Calu3 (cell line): ENCODE data around the gene C1orf198. TPM values are rescaled to one million over a fixed set of nuclear protein-coding genes. Genes with fewer than 3 reads are reported as not detected.

Source experiments
- BruUV-seq: library from RNA; stranded (reverse); fragments of 400-500 nt; replicated peaks from 2 replicates; lab custom pipeline; 2021; lab: Mats Ljungman, UMichigan
- CTCF ChIA-PET: fragments of 300-600 bp; sonication (Branson Sonifier 250); formaldehyde crosslinking; loops from one replicate; lab custom pipeline; 2022; ENCODE audit warnings: antibody characterized with exemption; lab: Charles Lee
- DNase-seq: peaks from one replicate; pipeline ENCODE4 v3.0.0; 2022
- H3K27ac Mint-ChIP-seq: one replicate; pipeline ENCODE4 v1.8.0; 2022; ENCODE audit warnings: mixed read lengths; ENCODE audit not compliant: unreplicated experiment
- H3K27me3 Mint-ChIP-seq: one replicate; pipeline ENCODE4 v1.8.0; 2022; ENCODE audit warnings: mixed read lengths; ENCODE audit not compliant: unreplicated experiment
- H3K36me3 Mint-ChIP-seq: one replicate; pipeline ENCODE4 v1.8.0; 2022; ENCODE audit warnings: mild to moderate bottlenecking, moderate library complexity, mixed read lengths; ENCODE audit not compliant: insufficient read depth, unreplicated experiment
- H3K4me1 Mint-ChIP-seq: one replicate; pipeline ENCODE4 v1.8.0; 2022; ENCODE audit warnings: mild to moderate bottlenecking, low read depth, mixed read lengths; ENCODE audit not compliant: unreplicated experiment
- H3K4me3 Mint-ChIP-seq: one replicate; pipeline ENCODE4 v1.8.0; 2022; ENCODE audit warnings: mild to moderate bottlenecking, low read depth, moderate library complexity, mixed read lengths; ENCODE audit not compliant: unreplicated experiment
- H3K9me3 Mint-ChIP-seq: one replicate; pipeline ENCODE4 v1.8.0; 2022; ENCODE audit warnings: low read depth, mixed read lengths; ENCODE audit not compliant: unreplicated experiment
- CTCF ChIP-seq: fragments of 200-600 bp; IDR thresholded peaks from one replicate; pipeline ENCODE4 v1.8.0; 2022; ENCODE audit warnings: antibody characterized with exemption; ENCODE audit not compliant: unreplicated experiment
- intact Hi-C: fragments of 100-400 bp; cut with micrococcal nuclease; formaldehyde crosslinking; loops from one replicate; pipeline ENCODE4 v1.10.0; 2022; ENCODE audit not compliant: unreplicated experiment
- total RNA-seq: library from RNA; stranded (reverse); gene quantifications from 2 replicates; pipeline ENCODE4 v1.2.3, GENCODE V29; 2022

C1orf198 gene
- total RNA-seq, 1 experiment from 2014 or later: 80.4 TPM

GRCh38 chr1:230866171-230867070 is 1.9 kb downstream of the C1orf198 start:
- DNase-seq: no peak
- H3K4me1 Mint-ChIP-seq: peaks cover 66% of the 10 kb centered on the region
- no peaks in the 10 kb centered on the region for H3K9me3 Mint-ChIP-seq
- peak overlapping the region; percentile 97 for H3K27ac Mint-ChIP-seq
- no peaks in the 10 kb centered on the region for H3K27me3 Mint-ChIP-seq
- intact Hi-C loops: loop anchor here (2.0 to 5.0 kb wide), 4 partner anchors 42 to 471 kb away; partner anchors contain the start of genes ARV1, EXOC8, SPRTN and TTC13
- no TSS peak for BruUV-seq
- CTCF ChIA-PET: interaction anchor here (1.0 to 3.1 kb wide), 6 partner anchors 12 to 68 kb away, joined by 3 to 10 read pairs (median 3); no protein-coding TSS in a partner anchor
- peaks cover 44% of the 10 kb centered on the region for H3K36me3 Mint-ChIP-seq
- no peak for TF ChIP-seq CTCF
- peak overlapping the region; percentile 86 for H3K4me3 Mint-ChIP-seq

GRCh38 chr1:230865062-230865817 is 3.1 kb downstream of the C1orf198 start:
- H3K4me1 Mint-ChIP-seq: peaks cover 75% of the 10 kb centered on the region
- no peak for DNase-seq
- H3K4me3 Mint-ChIP-seq: peak overlapping the region; percentile 86
- no peaks in the 10 kb centered on the region for H3K9me3 Mint-ChIP-seq
- no peaks in the 10 kb centered on the region for H3K27me3 Mint-ChIP-seq
- CTCF ChIA-PET: interaction anchor here (0.6 kb wide), 1 partner anchor 338 kb away, joined by 3 read pairs; no protein-coding TSS in a partner anchor
- no TSS peak for BruUV-seq
- intact Hi-C loops: loop anchor here (5.0 kb wide), 2 partner anchors 112 to 472 kb away; partner anchors contain the start of genes ARV1, EXOC8, SPRTN and TTC13
- peaks cover 44% of the 10 kb centered on the region for H3K36me3 Mint-ChIP-seq
- peak overlapping the region; percentile 97 for H3K27ac Mint-ChIP-seq
- TF ChIP-seq CTCF: no peak

DNA sequence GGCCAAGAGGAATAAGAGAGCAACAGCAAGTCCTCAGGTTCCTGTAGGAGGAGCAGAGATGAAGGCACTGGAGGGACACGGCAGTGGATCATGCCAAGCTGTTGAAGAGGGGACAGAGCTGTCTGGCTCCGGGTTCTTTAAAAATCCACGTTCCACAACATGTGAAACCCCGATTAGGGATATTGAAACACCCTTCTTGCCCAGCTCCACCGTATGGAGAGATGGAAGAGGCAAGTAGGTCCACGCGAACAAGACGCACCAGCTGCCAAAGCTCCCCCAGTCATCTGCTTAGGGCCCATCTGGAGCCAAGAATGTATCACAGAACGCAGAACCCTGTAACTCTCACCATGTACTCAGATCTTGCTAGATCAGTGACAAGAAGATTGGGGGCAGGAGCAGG is 3.9 kb downstream of the C1orf198 start:
- no peak overlapping the region for H3K4me3 Mint-ChIP-seq
- H3K27ac Mint-ChIP-seq: no peak overlapping the region
- no peak for DNase-seq
- intact Hi-C loops: loop anchor here (5.0 kb wide), 1 partner anchor 53 kb away; no protein-coding TSS in a partner anchor
- H3K9me3 Mint-ChIP-seq: no peaks in the 10 kb centered on the region
- no TSS peak for BruUV-seq
- no peaks in the 10 kb centered on the region for H3K27me3 Mint-ChIP-seq
- no peak for TF ChIP-seq CTCF
- H3K4me1 Mint-ChIP-seq: peaks cover 80% of the 10 kb centered on the region
- CTCF ChIA-PET: interaction anchor here (0.6 kb wide), 1 partner anchor 338 kb away, joined by 3 read pairs; no protein-coding TSS in a partner anchor
- peaks cover 43% of the 10 kb centered on the region for H3K36me3 Mint-ChIP-seq

- TF ChIP-seq CTCF: no peak
- Mint-ChIP-seq H3K9me3 (no peaks in the 10 kb centered on the region), H3K4me1 (peaks cover 83% of the 10 kb centered on the region), H3K36me3 (peaks cover 33% of the 10 kb centered on the region), H3K27me3 (no peaks in the 10 kb centered on the region), H3K27ac (peak overlapping the region; percentile 74), H3K4me3 (peak overlapping the region; percentile 18)
- BruUV-seq: no TSS peak
- CTCF ChIA-PET: interaction anchor here (0.8 to 1.1 kb wide), 2 partner anchors 52 to 115 kb away, joined by 3 read pairs; partner anchors contain the start of genes ARV1 and TTC13
- intact Hi-C loops: loop anchor here (5.0 kb wide), 1 partner anchor 54 kb away; no protein-coding TSS in a partner anchor
- DNase-seq: peak; percentile 83
These were observed 4.9 kb downstream of the C1orf198 start for GRCh38 chr1:230863449-230863848.
